Fibroblast of the aortic adventitia (primary cell): ENCODE data around the gene ZNF805. TPM values are rescaled to one million over a fixed set of nuclear protein-coding genes. Genes with fewer than 3 reads are reported as not detected.

ENCODE experiments used
- DNase-seq: peaks from one replicate; pipeline ENCODE4 v3.0.0-alpha.2; 2010; ENCODE audit warnings: low read depth
- H3K4me3 ChIP-seq: 2 replicates; pipeline ENCODE4 v1.5.1; 2011; ENCODE audit warnings: low read depth, mild to moderate bottlenecking, control low read depth, low read length, moderate library complexity
- CTCF ChIP-seq: IDR thresholded peaks from 2 replicates; pipeline ENCODE4 v1.5.1; 2011; ENCODE audit warnings: mild to moderate bottlenecking, low read length, control low read depth, inconsistent platforms; ENCODE audit not compliant: insufficient read depth
- total RNA-seq: library from RNA; depleted of rRNA; stranded (reverse); fragments of >200 nt; gene quantifications from 2 replicates; pipeline ENCODE4 v1.2.3, GENCODE V29; 2012; ENCODE audit warnings: low replicate concordance

Gene ZNF805
- total RNA-seq, 1 donor, result 23.2 TPM

GRCh38 chr19:57280165-57280961 lies 39.9 kb downstream of the ZNF805 start, which contains the start of gene ZNF460:
TSS of gene ZNF460 (plus strand) at chr19:57280485. CDS start at chr19:57280807, 322 bp downstream.
- H3K4me3 ChIP-seq, result peak within 1 kb of the TSS; percentile 96
- peak; percentile 97 for DNase-seq
- no peak for TF ChIP-seq CTCF

DNA sequence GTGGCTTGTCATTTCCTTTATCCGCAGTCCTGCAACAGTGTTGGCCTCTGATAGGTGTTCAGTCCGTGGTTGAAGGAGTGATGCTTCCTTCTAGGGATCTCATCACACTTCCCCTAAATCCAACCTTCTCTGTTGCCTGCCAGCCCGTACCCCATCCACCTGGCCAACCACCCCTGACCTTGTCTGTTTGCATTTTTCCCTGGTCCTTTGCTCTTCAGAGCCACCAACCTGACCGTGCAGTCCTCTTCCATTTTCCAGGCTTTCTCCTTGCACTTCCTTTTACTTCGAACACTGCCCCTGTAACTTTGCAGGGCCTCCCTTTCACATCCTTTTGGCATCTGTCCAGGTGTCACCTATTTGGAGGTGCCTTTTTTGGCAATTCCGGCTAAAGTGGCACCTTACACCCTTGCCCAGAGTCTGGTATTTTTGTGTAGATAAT lies 40.5 kb downstream of the ZNF805 start:
- peak overlapping the region; percentile 96 for H3K4me3 ChIP-seq
- TF ChIP-seq CTCF, result no peak
- peak; percentile 15 for DNase-seq

DNA sequence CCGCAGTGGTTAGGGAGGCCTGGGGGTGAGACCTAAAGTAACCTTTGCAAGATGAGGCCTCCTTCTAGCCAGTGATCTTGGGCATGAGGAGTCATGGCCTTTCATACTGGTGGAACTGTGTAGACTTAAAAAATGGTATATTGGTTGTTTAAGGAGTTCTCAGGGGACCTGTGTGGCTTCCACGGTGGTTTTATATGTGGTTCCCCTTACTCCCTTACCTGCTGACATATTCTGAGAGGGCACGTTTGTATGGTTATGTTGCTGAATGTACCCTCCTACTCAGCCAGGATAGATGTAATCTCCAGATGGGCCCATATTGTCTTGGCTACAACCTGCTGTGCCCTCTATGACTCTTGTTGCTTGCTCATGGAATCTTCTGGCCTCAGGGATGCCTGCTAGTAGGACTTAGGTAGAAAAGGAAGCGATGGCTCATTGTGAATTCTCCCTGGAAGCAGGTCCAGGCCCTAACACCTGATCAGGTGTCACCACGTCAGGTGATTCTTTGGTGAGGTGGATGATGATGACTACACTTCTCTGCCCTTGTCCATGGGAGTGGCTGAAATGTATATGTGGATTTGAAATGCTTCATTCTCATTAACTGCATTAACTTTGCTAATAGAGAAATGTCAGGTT lies 41.7 kb downstream of the ZNF805 start:
- DNase-seq, result no peak
- TF ChIP-seq CTCF, result no peak
- peak overlapping the region; percentile 46 for H3K4me3 ChIP-seq

- no peak for DNase-seq
- H3K4me3 ChIP-seq, result no peak overlapping the region
- TF ChIP-seq CTCF, result no peak
Measured at GRCh38 chr19:57288373-57288772, 47.9 kb downstream of the ZNF805 start.

GRCh38 chr19:57290970-57291369 lies 50.5 kb downstream of the ZNF805 start:
- no peak overlapping the region for H3K4me3 ChIP-seq
- no peak for TF ChIP-seq CTCF
- no peak for DNase-seq

GRCh38 chr19:57292547-57292946 lies 52.1 kb downstream of the ZNF805 start:
- H3K4me3 ChIP-seq, result no peak overlapping the region

More at GRCh38 chr19:57292547-57292946, 52.1 kb downstream of the ZNF805 start:
- DNase-seq, result no peak
- no peak for TF ChIP-seq CTCF
